ENCODE results near the gene HTT. TPM values are rescaled to one million over a fixed set of nuclear protein-coding genes. Genes with fewer than 3 reads are reported as not detected.

HTT gene
- total RNA-seq, 2 donors from 2014 or later: 23.2 to 25.2 TPM

DNA sequence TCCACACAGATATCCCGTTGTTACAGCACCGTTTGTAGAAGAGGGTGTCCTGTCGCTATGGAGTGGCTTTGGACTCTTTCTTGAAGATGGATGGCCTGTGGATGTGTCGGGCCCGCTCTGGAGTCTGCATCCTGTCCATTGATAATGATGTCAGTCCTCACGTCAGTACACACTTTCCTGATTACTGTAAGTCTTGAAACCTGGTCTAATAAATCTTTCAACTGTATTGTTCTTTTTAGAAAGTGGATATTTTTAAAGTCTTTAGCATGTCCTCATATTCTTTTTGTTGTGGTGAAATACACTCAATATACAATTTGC is 189.4 kb downstream of the HTT start:
- ATAC-seq (no peak), DNase-seq (no peak)
- intact Hi-C loops (cut with DNase I): no loop called here

GRCh38 chr4:3266076-3266475 is 191.6 kb downstream of the HTT start:
- DNase-seq: no peak
- no peak for ATAC-seq
- intact Hi-C loops (cut with DNase I): no loop called here

DNA sequence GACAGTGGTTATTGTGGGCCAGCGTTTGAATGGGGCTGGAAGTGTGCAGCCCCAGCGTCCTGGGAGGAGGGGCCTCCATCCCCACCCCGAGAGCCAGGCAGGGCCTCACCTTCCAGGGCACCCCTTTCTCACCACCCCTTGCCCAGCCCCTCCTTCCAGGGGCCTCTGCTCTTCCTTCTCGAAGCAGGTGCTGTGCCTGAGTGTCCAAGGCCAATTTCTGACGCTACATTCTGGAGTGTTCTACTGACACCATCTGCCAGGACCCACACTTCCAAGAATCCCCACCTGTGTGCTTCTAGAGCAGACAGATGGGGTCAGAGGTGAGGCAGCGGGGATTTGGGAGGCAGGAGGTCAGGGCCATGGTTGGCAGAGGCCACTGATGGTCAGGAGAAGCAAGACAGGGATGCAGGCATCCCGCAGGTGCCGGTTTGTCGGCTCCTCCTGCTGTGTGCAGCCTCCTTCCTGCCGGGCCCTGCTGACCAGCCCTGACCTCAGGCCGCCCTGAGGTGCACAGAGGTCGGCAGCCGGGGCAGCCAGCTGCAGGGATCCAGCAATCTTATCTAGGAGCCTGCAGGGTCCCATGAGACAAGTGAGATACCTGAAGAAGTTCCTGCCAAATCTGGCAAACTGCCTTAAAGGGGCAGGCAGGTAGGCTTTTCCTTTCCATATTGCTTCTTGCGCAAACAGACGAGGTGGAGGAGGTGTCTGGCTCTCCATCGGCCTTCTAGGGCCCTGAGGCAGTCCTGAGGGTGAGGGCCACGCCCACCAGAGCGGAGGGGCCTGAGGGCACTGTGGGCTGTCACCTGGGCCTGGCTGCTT is 193.3 kb downstream of the HTT start:
- DNase-seq (no peak), ATAC-seq (no peak)
- intact Hi-C loops (cut with DNase I): no loop called here

GRCh38 chr4:3268395-3269104 is 194.1 kb downstream of the HTT start:
- DNase-seq: no peak
- ATAC-seq: peak in 1 of 2 donors; percentile 13
- intact Hi-C loops (cut with DNase I): no loop called here

GRCh38 chr4:3269105-3269927 is 194.8 kb downstream of the HTT start:
- intact Hi-C loops (cut with DNase I): no loop called here
- peak; percentile 20 to 38 for ATAC-seq
- no peak for DNase-seq

GRCh38 chr4:3269991-3270611 is 195.6 kb downstream of the HTT start:
- intact Hi-C loops (cut with DNase I): no loop called here
- DNase-seq (no peak), ATAC-seq (peak; percentile 91 to 93)

DNA sequence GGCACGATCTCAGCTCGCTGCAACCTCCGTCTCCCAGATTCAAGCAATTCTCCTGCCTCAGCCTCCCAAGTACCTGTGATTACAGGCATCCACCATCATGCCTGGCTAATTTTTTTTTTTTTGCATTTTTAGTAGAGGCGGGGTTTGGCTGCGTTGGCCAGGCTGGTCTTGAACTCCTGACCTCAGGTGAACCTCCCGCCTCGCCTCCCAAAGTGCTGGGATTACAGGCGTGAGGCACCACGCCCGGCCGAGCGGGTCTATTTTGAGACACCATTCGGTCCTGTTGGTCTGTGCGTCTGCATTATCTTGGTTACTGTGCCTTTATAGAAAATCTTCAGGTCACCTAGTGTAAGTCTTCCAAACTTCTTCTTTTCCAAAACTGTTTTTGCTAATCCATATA is 196.7 kb downstream of the HTT start:
- ATAC-seq: no peak
- intact Hi-C loops (cut with DNase I): no loop called here
- no peak for DNase-seq

GRCh38 chr4:3276986-3277385 is 202.5 kb downstream of the HTT start:
- ATAC-seq (peak in 1 of 2 donors; percentile 42), DNase-seq (no peak)
- intact Hi-C loops (cut with DNase I): no loop called here

- DNase-seq: no peak
- ATAC-seq: no peak
Measured at GRCh38 chr4:3280466-3280865, 206.0 kb downstream of the HTT start.

GRCh38 chr4:3283483-3283882 is 209.0 kb downstream of the HTT start:
- intact Hi-C loops (cut with DNase I): no loop called here
- no peak for ATAC-seq
- no peak for DNase-seq

More at GRCh38 chr4:3280466-3280865, 206.0 kb downstream of the HTT start:
- intact Hi-C loops (cut with DNase I): no loop called here

- intact Hi-C loops (cut with DNase I): no loop called here
- DNase-seq: no peak
Measured at GRCh38 chr4:3283916-3284315, 209.4 kb downstream of the HTT start.

GRCh38 chr4:3284734-3285557 is 210.5 kb downstream of the HTT start:
- intact Hi-C loops (cut with DNase I): no loop called here
- DNase-seq: no peak
- ATAC-seq: no peak

More at GRCh38 chr4:3283916-3284315, 209.4 kb downstream of the HTT start:
- peak in 1 of 2 donors; percentile 39 for ATAC-seq

GRCh38 chr4:3285558-3286334 is 211.3 kb downstream of the HTT start:
- intact Hi-C loops (cut with DNase I): no loop called here
- ATAC-seq (no peak), DNase-seq (peak; percentile 44)

DNA sequence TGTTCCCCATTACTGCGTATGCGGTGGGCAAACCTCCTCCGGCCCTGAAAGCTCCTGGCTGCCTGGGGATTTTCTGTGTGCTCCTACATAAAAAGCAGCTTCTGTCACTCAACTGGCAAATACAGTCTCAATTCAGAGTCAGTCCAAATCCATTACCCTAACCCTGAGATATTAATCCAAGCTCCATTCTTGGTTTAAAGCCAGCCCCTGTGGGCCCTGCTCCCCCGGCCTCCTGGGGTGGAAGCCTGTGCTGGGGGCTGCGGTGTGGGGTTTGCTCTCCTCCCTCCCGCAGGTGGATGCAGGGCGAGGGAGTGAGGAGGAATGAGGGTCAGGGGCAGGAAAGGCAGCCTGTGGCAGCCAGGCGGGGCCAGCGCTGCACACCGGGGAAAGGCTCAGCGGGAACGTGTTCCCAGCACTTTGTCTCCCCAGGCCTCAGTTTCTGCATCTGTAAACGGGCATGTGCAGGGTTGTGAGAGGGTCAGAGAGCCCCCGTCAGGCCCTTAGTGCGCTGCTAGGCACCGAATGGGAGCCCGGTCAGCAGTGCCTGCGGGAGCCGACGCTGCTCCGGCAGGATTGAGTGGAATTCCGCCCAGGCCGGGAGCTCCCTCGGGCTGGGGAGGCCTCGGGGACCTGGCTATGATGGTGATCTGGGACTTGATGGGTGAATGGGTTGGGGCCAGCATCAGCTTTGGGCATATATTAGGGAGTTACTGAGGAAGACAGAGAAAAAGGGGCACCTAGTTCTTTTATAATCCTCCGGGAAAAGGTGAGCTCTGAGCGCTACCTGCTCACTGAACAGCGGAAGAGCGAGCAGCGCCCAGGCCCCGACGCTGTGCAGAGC is 212.1 kb downstream of the HTT start:
- no peak for ATAC-seq
- peak; percentile 7 for DNase-seq
- intact Hi-C loops (cut with DNase I): no loop called here

GRCh38 chr4:3287271-3287971 is 212.9 kb downstream of the HTT start:
- DNase-seq (no peak), ATAC-seq (no peak)
- intact Hi-C loops (cut with DNase I): no loop called here

- intact Hi-C loops (cut with DNase I): no loop called here
- DNase-seq (peak; percentile 14), ATAC-seq (no peak)
Measured at GRCh38 chr4:3287972-3288570, 213.6 kb downstream of the HTT start.
